Retinal pigment epithelial cell (primary cell): ENCODE data around the gene GSG1L2.

ENCODE experiments used
- DNase-seq: peaks from one replicate; pipeline ENCODE4 v3.0.0-alpha.2; 2010; ENCODE audit warnings: low read depth
- H3K4me3 ChIP-seq: 2 replicates; pipeline ENCODE4 v1.5.1; 2011; ENCODE audit warnings: mild to moderate bottlenecking, low read length, control low read depth, moderate library complexity
- TF ChIP-seq, protein P1 (sequence below): conservative IDR thresholded peaks from 2 replicates; pipeline ENCODE4 v1.5.1; 2011; ENCODE audit warnings: low read depth, low read length, control low read depth, inconsistent platforms

GSG1L2 gene

DNA sequence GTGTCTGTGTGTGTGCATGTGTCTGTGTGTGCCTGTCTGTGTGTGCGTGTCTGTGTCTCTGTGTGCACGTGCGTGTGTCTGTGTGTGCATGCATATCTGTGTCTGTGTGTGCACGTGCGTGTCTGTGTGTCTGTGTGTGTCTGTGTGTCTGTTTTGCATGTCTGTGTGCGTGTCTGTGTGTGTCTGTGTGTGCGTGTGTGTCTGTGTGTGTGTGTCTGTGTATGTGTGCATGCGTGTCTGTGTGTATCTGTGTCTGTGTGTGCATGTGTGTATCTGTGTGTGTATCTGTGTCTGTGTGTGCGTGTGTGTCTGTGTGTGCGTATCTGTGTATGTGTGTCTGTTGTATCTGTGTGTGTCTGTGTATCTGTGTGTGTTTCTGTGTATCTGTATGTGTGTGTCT is 5.4 kb downstream of the GSG1L2 start:
- no peak for DNase-seq
- TF ChIP-seq, protein P1, sequence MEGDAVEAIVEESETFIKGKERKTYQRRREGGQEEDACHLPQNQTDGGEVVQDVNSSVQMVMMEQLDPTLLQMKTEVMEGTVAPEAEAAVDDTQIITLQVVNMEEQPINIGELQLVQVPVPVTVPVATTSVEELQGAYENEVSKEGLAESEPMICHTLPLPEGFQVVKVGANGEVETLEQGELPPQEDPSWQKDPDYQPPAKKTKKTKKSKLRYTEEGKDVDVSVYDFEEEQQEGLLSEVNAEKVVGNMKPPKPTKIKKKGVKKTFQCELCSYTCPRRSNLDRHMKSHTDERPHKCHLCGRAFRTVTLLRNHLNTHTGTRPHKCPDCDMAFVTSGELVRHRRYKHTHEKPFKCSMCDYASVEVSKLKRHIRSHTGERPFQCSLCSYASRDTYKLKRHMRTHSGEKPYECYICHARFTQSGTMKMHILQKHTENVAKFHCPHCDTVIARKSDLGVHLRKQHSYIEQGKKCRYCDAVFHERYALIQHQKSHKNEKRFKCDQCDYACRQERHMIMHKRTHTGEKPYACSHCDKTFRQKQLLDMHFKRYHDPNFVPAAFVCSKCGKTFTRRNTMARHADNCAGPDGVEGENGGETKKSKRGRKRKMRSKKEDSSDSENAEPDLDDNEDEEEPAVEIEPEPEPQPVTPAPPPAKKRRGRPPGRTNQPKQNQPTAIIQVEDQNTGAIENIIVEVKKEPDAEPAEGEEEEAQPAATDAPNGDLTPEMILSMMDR, result no peak
- no peak overlapping the region for H3K4me3 ChIP-seq

DNA sequence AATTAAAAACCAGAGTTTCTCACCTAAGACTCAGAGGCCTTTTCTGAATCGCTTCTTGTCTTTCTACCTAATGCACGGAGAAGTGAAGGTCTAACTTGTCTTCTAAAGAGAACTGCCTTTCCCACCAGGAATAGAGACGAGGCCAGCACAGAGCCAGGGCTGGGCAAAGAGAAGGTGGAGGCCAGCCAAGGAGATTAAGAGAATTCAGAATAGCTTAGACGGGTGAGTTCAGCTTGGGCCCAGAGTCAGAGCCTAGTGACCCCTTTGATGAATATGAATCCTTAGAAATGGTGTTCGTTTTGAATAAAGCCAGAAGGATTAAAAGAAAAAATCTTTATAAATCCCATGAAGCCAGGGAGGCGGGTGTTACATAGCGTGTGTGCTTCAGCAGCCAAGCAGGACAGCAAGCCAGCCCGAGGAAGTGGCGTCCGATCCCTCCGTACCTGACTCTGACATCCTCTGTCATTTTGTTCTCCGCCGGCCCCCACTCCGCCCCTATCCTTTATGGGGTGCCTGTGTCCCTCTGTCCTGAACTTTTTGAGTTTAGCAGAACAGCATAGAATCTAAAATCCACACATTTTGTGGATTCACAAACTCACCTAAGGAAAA is 7.4 kb downstream of the GSG1L2 start:
- peak; percentile 51 for DNase-seq
- TF ChIP-seq, protein P1, result no peak
- no peak overlapping the region for H3K4me3 ChIP-seq

DNA sequence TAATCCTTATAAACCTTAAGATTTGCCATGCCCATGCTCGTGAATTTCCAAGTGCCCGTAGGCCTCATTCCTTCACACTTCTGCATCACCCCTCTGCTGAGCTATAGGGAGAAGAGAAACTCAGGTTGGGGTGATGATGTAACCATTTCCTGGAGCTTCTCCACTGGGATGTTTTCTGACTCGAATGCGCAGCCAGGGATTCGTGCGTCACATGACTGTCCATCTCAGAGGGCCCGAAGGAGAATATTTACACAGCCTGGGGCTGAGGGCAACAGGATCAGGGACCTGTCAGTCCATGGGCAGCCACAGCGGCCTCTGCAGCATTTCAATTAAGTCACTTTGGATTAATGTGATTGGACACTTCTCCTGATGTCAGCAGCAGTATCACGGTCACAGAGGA is 8.7 kb downstream of the GSG1L2 start:
- TF ChIP-seq, protein P1, result no peak
- H3K4me3 ChIP-seq, result no peak overlapping the region
- no peak for DNase-seq

DNA sequence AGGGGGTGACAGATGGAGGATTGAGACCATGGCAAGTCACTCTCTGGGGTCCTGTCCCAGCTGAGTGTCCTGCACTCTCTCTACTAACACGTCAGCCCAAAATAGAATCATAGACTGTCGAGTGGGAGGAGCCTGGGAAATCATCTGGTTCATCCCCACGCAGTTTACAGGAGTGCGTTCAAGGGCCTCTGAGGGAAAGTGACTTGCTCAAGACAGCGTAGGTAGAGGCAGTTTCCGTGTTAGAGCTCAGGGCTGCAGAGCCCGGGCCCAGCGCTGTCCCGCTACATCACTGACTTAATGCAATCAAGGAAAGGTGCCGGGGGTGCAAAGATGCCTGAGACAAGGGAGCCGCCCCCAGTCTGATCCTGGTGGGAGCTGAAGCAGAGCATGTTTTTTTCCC is 10.3 kb downstream of the GSG1L2 start:
- TF ChIP-seq, protein P1, result no peak
- no peak for DNase-seq
- H3K4me3 ChIP-seq, result no peak overlapping the region

DNA sequence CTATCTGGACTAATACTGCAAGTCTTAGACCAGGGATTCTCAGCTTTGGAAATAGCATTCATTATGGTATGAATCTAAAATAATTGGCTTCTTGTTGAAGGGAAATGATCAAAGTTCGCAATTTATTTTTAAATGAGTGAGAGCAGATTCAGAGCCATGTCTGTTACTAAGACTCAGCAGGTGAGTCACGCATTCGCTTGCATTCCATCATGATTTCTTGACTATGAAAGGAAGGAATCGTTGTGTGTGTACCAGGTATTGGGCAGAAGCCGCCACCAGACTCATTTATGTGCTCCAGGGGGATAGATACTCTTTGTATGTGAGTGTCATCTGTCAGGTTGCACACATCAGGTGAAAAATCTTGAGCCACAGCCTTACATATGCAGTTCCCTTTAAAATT is 10.8 kb downstream of the GSG1L2 start:
- TF ChIP-seq, protein P1, result no peak
- no peak overlapping the region for H3K4me3 ChIP-seq
- DNase-seq, result no peak

DNA sequence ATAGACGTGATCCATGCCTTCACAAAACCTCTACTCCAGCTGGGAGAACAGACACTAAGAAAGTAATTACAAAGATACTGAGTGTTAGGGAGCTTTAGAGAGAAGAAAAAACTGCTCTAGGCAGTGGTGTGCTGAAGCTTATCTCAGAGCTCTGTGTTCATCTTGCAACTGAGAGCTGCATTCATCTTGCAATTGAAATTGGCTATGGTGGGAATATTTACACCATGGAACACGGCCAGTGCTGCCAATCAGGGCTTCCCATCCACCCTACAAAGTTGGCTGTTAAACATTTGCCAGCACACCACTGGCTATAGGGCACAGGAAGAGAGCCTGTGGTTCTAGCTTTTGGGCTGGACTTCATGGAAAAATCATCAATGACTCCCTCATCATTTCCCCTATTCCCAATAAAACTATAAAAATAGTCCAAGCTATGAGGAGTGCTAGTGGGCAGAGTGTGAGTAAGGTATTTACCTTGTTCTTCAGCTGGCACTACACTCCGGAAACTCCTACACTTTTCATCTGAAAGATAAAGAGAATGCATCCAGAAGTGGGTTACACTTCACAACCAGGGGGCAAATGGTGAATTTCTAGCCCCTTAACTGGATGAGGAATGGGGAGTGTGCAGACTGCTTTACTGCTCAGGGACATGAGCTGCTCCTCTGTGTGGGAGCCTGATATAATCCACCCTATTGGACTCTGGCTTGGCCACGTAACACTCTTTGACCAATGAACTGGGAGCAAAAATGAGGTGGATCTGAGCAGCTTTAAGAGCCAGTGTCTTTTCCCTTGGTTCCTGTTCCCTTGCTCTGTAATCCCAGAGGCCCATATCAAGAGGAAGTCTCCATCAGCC is 11.6 kb downstream of the GSG1L2 start:
- no peak overlapping the region for H3K4me3 ChIP-seq
- TF ChIP-seq, protein P1, result no peak
- DNase-seq, result no peak

DNA sequence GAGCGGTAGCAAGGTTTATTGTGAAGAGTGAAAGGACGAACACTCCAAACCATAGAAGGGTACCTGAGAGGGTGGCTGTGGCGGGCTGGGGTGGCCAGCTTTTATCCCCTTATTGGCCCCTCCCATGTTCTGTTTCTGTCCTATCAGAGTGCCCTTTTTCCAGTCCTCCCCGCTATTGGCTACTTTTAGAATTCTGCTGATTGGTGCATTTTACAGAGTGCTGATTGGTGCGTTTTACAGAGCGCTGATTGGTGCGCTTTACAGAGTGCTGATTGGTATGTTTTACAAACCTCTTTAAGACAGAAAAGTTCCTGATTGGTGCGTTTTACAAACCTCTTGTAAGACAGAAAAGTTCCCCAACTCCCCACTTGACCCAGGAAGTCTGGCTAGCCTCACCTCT is 12.5 kb downstream of the GSG1L2 start:
- DNase-seq, result no peak
- H3K4me3 ChIP-seq, result no peak overlapping the region
- TF ChIP-seq, protein P1, result no peak
